Jurkat, Clone E6-1 (cell line): Measurements from ENCODE around the gene DACH1.

Source experiments
- DNase-seq: peaks from one replicate; pipeline ENCODE4 v3.0.0-alpha.2; 2011; ENCODE audit warnings: low read depth, low spot score
- H3K4me3 ChIP-seq: 2 replicates; pipeline ENCODE4 v1.5.1; 2011; ENCODE audit warnings: mild to moderate bottlenecking, low read length, control low read depth, moderate library complexity

The DACH1 gene

DNA sequence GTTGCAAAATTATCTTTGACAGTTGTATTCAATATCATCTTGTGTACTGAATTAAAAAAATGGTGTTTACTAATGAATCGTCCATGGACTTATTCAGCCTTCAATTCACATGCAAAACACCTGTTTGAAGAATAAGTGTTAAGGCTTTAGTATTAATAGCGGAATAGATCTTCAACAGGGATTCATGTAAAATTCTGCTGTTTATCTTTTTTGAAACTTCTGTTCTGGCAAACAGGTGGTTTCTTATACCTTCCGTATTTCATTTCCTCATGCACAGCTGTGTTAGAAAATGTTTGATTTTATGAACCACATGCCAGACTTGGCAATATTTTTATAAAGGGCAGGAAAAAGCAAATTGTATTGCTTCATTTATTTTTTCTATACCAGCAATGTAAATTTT lies 255.7 kb downstream of the DACH1 start:
- no peak for DNase-seq
- H3K4me3 ChIP-seq, result no peak overlapping the region

DNA sequence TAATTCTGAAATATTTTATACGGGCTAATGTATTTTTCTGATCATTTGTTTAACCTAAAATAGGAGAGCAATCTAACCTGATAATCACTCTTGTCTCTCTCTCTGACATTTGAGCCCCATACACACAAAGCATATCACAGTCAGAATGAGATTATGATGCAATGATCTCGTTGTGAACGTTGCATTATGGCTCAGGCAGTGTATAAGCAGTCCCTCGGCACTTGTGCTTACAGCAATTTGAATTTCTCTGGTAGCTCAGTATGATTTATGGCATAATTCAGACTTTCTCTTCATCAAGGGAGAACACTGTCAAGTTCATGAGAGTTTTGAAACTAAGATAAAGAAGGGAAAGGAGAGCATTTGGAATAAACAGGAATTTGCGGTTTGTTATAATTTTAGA lies 256.1 kb downstream of the DACH1 start:
- no peak overlapping the region for H3K4me3 ChIP-seq
- no peak for DNase-seq

DNA sequence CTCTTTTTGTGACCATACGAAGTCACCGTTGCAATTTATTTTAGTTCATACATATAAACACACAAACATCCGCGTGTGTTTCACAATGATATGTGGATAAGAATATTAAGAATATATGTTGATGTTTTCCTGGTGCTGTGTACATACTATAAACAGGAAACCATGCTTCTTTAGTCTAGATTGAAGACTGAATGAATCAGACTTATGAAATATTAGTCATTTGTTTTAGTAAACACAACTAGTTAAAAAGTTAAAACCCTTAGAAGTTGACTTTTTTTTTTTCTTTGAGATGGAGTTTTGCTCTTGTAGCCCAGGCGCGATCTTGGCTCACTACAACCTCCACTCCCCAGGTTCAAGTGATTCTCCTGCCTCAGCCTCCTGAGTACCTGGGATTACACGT lies 257.7 kb downstream of the DACH1 start:
- H3K4me3 ChIP-seq, result no peak overlapping the region
- no peak for DNase-seq

DNA sequence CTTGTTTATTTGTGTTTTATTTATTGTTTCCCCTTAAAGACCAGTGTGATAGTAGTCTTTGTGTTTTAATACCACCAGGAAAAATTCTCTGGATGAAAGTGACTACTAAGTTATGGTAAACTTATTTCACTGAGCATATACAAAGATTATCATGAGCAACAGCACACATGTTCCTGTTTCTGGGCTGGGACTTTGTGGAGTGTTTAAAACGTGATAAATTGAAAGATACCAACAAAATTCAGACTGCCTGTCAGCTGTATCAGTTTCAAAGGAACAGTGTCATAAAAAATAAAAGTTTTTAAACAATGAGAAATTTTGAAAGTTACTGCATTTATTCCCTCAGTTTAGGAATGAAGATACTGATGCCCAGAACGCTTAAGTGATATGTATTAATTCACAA lies 259.4 kb downstream of the DACH1 start:
- no peak for DNase-seq
- H3K4me3 ChIP-seq, result no peak overlapping the region

DNA sequence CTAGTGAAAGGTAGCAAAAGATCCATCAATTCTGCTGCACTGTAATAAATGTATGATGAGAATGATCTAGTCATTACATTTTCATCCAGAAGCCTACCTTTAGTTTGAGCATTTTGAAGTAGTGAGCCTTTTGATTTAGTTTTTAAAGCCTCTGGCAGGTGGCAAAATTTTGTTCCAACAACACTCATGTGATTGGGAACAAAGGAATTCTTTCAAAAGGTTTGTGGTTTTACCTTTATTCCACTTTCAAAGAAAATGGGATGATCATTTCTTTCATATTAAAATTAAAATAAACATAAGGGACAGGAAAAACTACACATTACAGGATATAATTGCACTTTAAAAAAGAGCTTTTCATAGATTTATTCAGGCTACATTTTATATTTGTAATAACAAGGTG lies 260.2 kb downstream of the DACH1 start:
- DNase-seq, result no peak
- H3K4me3 ChIP-seq, result no peak overlapping the region

DNA sequence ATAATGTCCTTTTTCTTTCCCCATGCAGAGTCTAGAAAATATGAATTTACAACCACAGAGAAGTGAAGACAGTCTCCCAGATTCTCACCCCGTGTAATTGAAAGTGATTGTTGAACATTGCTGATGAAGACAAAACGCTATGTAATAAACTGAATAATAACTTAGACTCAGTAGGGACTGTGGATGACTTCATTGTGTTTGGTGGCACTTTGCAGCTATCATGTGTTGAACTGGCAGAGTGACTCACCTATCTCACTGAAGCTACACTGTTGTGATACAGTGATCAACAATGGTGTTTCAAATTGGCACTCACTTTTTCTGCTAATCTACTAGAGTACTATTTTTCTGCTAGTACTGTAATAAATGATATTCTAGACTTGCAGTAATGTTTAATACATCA lies 261.3 kb downstream of the DACH1 start:
- no peak overlapping the region for H3K4me3 ChIP-seq
- DNase-seq, result no peak

DNA sequence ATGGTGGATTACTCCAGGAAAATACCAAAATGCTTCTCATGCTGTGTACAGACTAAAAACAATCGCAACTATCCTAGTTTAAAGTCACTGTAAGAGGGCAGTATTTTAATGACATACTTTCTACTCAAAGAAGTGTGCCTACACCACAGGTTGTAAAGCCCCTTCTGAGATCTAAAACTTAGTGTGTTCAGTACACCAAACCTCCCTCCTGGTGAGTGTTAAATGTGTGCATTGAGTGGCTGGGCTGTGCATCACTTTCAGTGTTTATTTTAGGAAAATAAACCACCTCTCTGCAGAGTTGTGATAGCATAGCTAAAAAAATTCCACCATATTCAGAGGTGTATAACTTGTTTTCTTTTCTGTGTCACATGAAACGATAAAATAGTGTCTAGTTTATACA lies 263.7 kb downstream of the DACH1 start:
- no peak for DNase-seq
- H3K4me3 ChIP-seq, result no peak overlapping the region

DNA sequence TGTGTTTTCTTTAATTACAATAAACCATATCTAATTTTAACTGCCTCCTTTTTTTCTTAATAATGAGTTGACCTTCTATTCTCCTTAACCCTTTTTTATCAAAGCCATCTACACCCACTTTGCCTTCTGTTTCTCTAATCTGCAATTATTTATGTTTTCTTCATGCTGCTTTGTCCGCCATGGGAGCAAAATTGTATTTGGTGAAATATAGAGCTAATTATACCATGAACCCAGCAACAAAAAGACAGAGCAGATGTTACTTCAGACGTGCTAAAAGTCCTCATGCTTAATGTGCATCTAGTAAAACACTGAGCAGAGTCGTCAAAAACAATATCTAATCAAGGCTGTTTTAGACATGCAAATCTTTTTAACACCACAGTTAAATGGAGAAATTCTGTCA lies 264.7 kb downstream of the DACH1 start:
- no peak for DNase-seq

DNA sequence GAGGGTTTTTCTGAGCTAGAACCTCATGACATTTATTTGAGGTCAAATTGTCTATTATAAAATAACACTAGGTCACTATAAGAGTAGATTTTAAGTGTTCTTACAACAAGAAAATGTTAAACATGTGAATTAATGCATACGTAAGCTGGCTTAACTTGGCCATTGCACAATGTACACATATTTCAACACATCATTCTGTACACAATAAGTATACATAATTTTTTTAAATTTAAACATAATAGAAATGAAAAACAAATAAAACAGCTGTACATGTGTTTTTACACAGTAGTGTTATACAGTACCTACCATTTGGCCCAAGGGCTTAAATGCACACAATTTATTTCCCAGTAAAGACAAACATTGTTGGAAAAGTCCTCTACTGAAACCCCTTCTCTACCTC lies 269.9 kb downstream of the DACH1 start:
- no peak for DNase-seq

More for the DNA sequence above, 264.7 kb downstream of the DACH1 start:
- H3K4me3 ChIP-seq, result no peak overlapping the region

DNA sequence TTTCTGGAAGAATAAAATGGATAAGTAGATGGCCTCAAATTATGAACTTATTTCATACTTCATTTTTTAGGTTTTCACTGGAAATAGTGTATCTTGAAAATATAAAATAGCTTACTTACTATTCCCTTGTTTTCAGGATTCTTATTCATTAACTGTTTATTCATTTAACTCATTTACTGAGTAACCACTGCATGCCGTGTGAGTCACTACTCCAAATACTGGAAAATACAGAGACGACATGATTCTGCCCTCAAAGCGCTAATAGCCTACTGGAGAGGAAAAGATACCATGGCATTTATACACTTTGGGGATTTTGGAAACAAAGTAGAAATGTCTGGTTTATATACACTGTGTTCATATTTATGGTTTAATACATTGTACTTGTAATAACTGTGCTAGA lies 270.9 kb downstream of the DACH1 start:
- H3K4me3 ChIP-seq, result no peak overlapping the region
- DNase-seq, result no peak

More for the DNA sequence above, 269.9 kb downstream of the DACH1 start:
- no peak overlapping the region for H3K4me3 ChIP-seq

DNA sequence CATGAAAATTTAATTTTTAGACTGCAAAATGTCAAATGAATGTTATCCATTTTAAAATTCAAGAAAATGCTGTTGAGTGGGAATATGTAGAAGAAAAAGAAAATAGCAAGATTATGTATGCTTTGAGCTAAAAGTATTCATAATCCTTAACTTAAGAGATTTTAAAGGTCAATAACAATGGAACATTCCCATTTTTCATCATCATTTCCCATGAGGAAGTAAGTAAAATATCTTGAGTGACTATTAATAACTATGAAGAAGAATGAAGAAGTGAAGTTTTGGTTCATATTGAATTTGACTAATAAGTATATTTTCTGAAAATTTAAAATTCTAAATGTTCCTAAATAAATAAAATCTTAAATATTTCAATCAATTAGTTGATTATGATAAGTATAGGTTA lies 273.4 kb downstream of the DACH1 start:
- no peak overlapping the region for H3K4me3 ChIP-seq

DNA sequence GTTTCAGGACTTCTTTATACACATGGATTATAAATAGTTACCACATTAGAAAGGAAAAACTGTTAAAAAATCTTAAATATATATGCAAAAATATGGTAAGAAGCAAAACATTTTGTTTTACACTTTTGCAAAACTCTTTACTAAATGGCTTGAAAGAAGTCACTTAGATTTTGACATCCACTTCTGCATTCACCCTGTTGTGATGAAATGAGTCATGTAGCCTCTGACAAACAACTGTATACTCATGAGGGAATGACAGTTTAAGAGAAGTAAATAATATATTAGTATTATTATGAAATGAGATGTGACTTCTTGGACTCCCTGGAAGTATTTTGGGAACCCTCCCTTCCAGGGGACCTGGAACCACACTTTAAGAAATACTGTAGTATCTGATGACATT lies 275.6 kb downstream of the DACH1 start:
- no peak for DNase-seq
- no peak overlapping the region for H3K4me3 ChIP-seq

More for the DNA sequence above, 273.4 kb downstream of the DACH1 start:
- DNase-seq, result no peak

DNA sequence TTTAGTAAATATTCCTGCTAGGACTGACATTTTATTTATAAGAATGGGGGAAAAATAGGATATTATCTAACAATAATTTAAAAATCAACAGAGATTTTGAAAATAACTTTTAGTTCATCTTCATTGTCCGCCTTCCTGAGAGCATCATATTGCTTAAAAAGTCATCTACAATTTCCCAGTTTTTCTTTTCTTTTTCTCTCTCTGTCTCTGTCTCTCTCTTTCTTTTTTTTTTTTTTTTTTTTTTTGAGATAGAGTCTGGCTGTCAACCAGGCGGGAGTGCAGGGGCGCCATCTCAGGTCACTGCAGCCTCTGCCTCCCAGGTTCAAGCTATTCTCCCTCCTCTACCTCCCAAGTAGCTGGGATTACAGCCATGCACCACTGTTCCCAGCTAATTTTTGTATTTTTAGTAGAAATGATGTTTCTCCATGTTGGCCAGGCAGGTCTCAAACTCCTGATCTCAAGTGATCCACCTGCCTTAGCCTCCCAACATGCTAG lies 276.3 kb downstream of the DACH1 start:
- DNase-seq, result no peak
- H3K4me3 ChIP-seq, result no peak overlapping the region

DNA sequence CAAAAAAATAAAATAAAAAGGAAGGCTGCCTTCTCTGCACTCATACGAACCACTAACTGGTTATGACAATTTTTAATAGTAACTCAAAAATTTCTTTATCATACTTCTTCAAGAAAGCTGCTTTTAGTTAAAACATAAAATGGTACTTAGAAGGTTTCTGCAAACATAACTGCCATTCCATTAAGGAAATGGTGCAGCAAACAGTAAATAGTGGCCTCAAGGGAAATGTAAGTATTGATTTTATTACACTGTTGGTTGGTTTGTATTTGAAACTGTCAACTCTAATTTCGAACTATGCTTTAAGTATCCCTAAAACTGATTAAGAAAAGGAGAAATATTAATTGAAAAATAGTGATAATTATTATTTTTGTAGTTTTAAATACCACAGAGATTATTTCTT lies 278.0 kb downstream of the DACH1 start:
- H3K4me3 ChIP-seq, result no peak overlapping the region
- DNase-seq, result no peak

DNA sequence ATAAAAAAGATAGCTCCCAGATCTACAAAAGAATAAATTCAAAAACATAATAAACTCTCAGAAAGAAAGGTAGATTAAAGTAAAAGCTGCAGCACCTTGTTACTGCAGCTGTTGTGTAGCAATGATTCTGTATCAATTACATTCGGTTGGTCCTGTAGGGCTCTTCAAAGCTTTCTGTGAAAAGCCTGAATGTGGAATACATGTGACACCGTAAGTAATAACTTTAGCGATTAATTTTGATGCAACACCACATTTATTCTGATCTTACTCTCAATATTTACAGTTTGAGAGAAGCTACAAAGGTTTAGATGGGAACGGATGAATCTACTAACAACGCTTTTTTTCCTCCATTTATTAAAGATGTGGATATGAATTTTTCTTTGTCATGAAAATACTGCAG lies 279.2 kb downstream of the DACH1 start:
- no peak for DNase-seq

DNA sequence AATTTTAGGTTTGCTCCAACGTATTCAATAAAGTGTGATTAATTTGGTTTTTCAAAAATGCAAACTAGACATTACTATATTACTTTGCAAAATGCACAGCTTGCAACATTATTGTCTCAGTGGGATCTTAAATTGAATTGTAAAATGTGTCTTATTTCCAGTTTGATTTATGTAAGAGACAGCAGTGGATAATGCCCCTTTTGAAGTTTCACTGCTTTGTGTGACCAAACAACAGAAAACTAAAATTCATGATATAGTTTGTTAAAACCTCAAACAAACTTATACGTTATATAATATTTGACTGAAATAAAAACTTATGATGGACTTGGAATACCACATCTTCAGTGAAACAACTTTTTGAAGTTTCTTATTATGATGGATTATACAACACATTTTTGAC lies 279.8 kb downstream of the DACH1 start:
- DNase-seq, result no peak
- no peak overlapping the region for H3K4me3 ChIP-seq

More for the DNA sequence above, 279.2 kb downstream of the DACH1 start:
- H3K4me3 ChIP-seq, result no peak overlapping the region

DNA sequence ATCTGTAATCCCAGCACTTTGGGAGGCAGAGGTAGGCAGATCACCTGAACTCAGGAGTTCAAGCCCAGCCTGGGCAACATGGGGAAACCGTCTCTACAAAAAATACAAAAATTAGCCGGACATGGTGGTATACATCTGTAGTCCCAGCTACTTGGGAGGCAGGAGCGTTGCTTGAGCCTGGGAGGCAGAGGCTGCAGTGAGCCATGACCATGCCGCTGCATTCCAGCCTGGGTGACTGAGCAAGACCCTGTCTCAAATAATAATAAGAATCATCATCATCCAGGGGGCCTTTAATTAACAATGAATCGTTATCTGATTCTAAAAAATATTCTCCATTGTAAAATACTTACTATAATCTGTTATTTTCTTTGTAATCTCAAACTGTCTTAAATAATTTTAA lies 283.4 kb downstream of the DACH1 start:
- DNase-seq, result no peak
- H3K4me3 ChIP-seq, result no peak overlapping the region

DNA sequence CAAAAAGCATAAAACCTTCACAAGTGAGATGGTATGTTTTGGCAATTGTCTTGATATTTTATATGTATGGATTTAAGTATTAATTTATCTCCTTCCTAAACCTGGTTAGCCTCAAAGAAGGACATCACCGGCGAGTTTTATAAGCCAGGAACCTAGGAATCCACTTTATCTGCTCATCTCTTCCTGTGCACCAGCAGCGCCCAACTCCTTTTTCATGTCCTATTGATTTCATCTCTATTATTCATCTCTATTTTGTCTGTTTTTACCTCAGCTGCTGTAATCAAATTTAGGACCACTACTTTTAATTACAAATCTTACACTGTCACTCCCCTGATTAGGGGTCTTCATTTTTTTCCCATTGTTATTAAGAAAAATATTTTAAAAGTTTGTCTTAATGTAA lies 286.4 kb downstream of the DACH1 start:
- H3K4me3 ChIP-seq, result no peak overlapping the region
- DNase-seq, result no peak

DNA sequence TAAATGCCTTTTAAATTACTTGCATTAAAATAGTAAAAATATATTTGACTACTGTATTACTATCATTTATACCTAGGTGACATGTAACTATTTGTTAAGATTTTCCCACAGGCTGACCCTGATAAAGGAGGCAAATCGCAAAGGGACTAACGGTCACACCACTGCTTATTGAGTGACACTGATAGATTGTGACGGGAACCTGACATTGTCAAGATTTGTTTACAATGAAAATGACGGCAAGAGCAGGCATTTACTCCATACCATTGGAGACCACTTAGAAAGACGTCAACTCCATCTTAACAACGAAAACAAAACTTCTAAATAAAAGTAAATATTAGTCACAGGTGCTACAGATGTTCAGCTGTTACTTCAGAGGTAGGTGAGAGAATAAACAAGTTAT lies 289.0 kb downstream of the DACH1 start:
- DNase-seq, result no peak
- H3K4me3 ChIP-seq, result no peak overlapping the region

DNA sequence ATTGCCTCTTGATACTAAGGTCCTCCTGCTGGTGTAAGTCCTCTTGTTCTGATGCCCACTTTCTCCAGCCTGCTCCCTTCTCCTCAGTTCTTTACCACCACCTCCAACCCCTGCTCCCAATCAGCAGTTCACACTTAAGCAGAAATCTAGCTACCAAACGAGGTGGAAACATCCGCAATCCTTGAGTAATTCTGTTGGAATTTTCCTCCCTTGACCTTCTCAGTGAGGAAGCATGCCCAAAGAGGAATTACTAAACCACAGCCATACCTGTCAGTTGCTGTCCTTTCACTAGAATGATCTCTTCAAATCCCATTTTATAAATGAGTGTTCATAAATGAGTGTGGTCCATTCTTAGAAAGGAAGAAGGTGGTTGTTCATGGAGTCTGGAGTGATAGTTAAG lies 289.9 kb downstream of the DACH1 start:
- no peak overlapping the region for H3K4me3 ChIP-seq
- DNase-seq, result no peak

DNA sequence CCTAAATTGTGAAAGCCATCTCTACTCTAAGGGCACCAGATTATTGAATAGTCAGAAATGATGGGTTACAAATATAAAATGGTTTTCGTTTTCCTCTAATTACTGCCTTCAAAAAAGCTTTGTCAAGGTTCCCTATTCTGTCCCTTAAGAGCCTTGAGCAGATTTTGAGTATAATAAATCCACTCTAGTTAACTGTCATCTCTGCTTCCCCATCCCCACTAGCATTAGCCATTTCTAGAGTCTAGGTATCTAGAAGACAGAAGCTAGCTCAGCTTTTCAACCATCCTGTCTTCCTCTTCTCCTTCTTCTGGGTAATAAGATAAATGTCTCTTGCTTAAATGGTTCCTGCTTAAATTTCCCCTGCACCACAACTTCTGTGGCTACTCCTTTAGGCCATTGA lies 290.4 kb downstream of the DACH1 start:
- no peak overlapping the region for H3K4me3 ChIP-seq

DNA sequence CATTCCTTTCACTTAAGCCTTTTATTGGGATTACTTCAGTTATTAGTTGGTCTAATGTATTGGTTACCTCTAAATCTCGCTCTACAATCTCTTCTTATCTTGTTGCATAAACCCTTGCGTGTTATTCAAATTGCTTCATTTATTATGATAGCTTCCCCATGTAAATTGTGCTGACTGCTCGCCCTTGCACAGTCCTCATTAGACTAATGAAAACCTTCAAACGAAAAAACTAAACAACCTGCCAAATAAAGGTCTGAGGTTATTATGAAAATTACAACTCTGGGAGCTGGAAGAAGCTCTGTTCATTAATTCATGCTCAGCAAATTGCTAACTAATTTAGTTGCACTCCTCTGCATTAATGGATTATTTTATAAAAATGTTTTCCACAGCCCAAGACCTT lies 320.1 kb downstream of the DACH1 start:
- DNase-seq, result no peak
- H3K4me3 ChIP-seq, result no peak overlapping the region

More for the DNA sequence above, 290.4 kb downstream of the DACH1 start:
- DNase-seq, result no peak
